Hepatocyte (in vitro differentiated cells): Measurements from ENCODE around the gene EPHB1. TPM values are rescaled to one million over a fixed set of nuclear protein-coding genes. Genes with fewer than 3 reads are reported as not detected.

Source experiments
- DNase-seq: peaks from one replicate; pipeline ENCODE4 v3.0.0-alpha.2; 2016; ENCODE audit warnings: low spot score
- H2AFZ ChIP-seq: fragments of 200-600 bp; sonication (generic); 2 replicates; pipeline ENCODE4 v1.6.0; 2016; ENCODE audit warnings: antibody characterized with exemption, mild to moderate bottlenecking
- H3K27ac ChIP-seq: fragments of 200-600 bp; sonication (generic); 2 replicates; pipeline ENCODE4 v1.5.1; 2016; ENCODE audit warnings: mild to moderate bottlenecking
- H3K27me3 ChIP-seq: fragments of 200-600 bp; sonication (generic); 2 replicates; pipeline ENCODE4 v1.6.1; 2016
- H3K36me3 ChIP-seq: fragments of 200-600 bp; sonication (generic); replicated peaks from 2 replicates; pipeline ENCODE4 v1.5.1; 2016; ENCODE audit warnings: low read depth; ENCODE audit not compliant: insufficient read depth
- H3K4me1 ChIP-seq: fragments of 200-600 bp; sonication (generic); 2 replicates; pipeline ENCODE4 v1.5.1; 2016; ENCODE audit warnings: mild to moderate bottlenecking, moderate library complexity; ENCODE audit not compliant: insufficient read depth
- H3K4me2 ChIP-seq: fragments of 200-600 bp; sonication (generic); 2 replicates; pipeline ENCODE4 v1.6.0; 2016
- H3K4me3 ChIP-seq: fragments of 200-600 bp; sonication (generic); 2 replicates; pipeline ENCODE4 v1.5.1; 2016; ENCODE audit warnings: mild to moderate bottlenecking
- H3K79me2 ChIP-seq: fragments of 200-600 bp; sonication (generic); 2 replicates; pipeline ENCODE4 v1.6.0; 2017; ENCODE audit warnings: mild to moderate bottlenecking
- H3K9me2 ChIP-seq: fragments of 200-600 bp; sonication (generic); replicated peaks from 2 replicates; pipeline ENCODE4 v1.6.0; 2017; ENCODE audit warnings: mild to moderate bottlenecking; ENCODE audit not compliant: insufficient read depth
- H3K9me3 ChIP-seq: fragments of 200-600 bp; sonication (generic); 2 replicates; pipeline ENCODE4 v1.5.1; 2016; ENCODE audit warnings: low read depth, mild to moderate bottlenecking
- H4K20me1 ChIP-seq: fragments of 200-600 bp; sonication (generic); 2 replicates; pipeline ENCODE4 v1.6.0; 2016; ENCODE audit warnings: mild to moderate bottlenecking; ENCODE audit not compliant: insufficient read depth, poor library complexity, severe bottlenecking
- CTCF ChIP-seq: fragments of 200-600 bp; sonication (generic); IDR thresholded peaks from 2 replicates; pipeline ENCODE4 v1.5.1; 2016; ENCODE audit warnings: antibody characterized with exemption, mild to moderate bottlenecking; ENCODE audit not compliant: poor library complexity
- EZH2 ChIP-seq: fragments of 200-600 bp; sonication (generic); IDR thresholded peaks from 2 replicates; pipeline ENCODE4 v1.6.1; 2016; ENCODE audit warnings: antibody characterized with exemption, mild to moderate bottlenecking, borderline replicate concordance
- EZH2phosphoT487 ChIP-seq: fragments of 200-600 bp; sonication (generic); IDR thresholded peaks from one replicate; pipeline ENCODE4 v1.6.1; 2018; ENCODE audit warnings: antibody characterized with exemption, mild to moderate bottlenecking, low read depth, moderate library complexity; ENCODE audit not compliant: unreplicated experiment, severe bottlenecking
- WGBS: methylation state at CpG from one replicate; pipeline ENCODE4 v1.1.6; 2016; ENCODE audit warnings: low lambda C conversion rate; ENCODE audit errors: missing lambda C conversion rate; 5-methylcytosine and 5-hydroxymethylcytosine counted together
- polyA plus RNA-seq: library from polyadenylated mRNA; unstranded; fragments of >200 nt; fragmentation: Nextera tagmentation; extraction: Ambion mirVana; gene quantifications from 2 replicates; pipeline ENCODE4 v1.2.1, GENCODE V29; 2016
- total RNA-seq: library from RNA; depleted of rRNA; stranded (reverse); fragments of >200 nt; gene quantifications from 2 replicates; pipeline ENCODE4 v1.2.3, GENCODE V29; 2014

EPHB1 gene
- total and polyA plus RNA-seq, 2 experiments from 2014 or later = 3.3 to 5.6 TPM

DNA sequence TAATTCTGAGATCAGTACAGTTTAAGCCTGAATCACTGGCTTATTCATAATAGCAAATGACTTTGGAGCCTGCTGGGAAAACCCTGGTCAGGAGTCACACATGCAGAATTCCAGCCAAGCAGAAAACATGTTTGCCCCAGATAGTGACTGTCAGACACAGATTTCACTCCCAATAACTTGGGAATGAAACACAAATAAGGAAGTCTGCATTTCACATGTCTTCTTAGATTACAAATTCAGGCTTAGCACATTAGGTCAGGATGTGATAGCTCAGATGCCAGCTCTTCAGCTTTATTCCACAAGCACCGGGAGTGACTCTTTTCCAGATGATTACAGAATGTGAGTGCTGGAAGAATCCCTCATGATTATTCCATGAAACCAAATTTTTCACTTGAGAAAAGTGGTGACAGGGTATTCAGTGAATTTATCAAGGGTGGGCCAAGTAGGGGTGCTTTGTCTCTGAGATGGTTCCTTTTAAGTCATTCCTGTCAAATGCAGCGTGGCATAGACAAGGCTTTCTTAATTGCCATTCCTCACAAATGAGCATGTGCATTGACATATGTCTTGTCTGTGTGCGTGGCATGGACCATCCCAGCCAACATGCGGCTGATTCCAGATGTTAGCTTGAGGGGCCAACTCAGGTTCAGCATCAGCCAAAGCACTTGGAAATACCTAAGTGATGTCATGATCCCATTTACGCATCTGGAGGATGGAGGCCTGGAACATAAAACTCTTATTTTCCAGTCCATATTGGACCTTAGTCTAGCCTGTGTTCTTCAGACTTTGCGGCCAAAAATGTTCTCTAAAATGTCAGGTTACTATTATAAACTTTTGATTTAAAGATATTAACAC, 191.0 kb downstream of the EPHB1 start:
- H3K27ac ChIP-seq = no peak overlapping the region
- H3K4me2 ChIP-seq = no peak overlapping the region
- no peaks in the 10 kb centered on the region for H3K9me3 ChIP-seq
- H3K4me1 ChIP-seq = no peaks in the 10 kb centered on the region
- TF ChIP-seq CTCF (no peak), EZH2 (no peak), EZH2phosphoT487 (no peak)
- no peaks in the 10 kb centered on the region for H4K20me1 ChIP-seq
- H3K79me2 ChIP-seq = no peaks in the 10 kb centered on the region
- H3K9me2 ChIP-seq = no peaks in the 10 kb centered on the region
- no peaks in the 10 kb centered on the region for H3K27me3 ChIP-seq
- H2AFZ ChIP-seq = no peak overlapping the region
- 59% methylated on average over 6 of the region's 6 CpGs for WGBS
- no peak overlapping the region for H3K4me3 ChIP-seq
- DNase-seq = no peak
- H3K36me3 ChIP-seq = no peaks in the 10 kb centered on the region

DNA sequence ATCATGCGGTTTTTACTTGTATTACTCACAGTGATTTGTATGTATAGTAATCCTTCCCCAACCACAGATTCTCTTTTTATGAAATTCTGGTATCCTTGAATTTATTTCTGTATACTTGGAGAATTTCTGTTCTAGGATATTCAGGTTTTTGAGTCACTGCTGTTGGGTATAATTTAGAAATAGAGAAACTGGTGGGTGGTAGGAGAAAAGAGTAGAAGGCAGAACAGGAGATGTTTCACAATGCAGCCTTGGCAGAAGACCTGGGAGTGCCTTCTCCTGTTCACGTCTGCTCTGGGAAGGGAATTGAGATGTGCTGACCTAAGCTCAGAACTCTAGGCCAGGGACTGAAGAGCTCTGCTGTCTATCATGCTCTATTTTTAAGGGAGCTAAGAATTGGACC, 193.6 kb downstream of the EPHB1 start:
- H3K9me2 ChIP-seq = no peaks in the 10 kb centered on the region
- H3K4me1 ChIP-seq = no peaks in the 10 kb centered on the region
- H3K27me3 ChIP-seq = no peaks in the 10 kb centered on the region
- H3K27ac ChIP-seq = no peak overlapping the region
- no peaks in the 10 kb centered on the region for H3K36me3 ChIP-seq
- H3K79me2 ChIP-seq = no peaks in the 10 kb centered on the region
- H2AFZ ChIP-seq = no peak overlapping the region
- H4K20me1 ChIP-seq = no peaks in the 10 kb centered on the region
- H3K4me2 ChIP-seq = no peak overlapping the region
- no peak for DNase-seq
- 74% methylated on average over 2 of the region's 2 CpGs for WGBS
- no peaks in the 10 kb centered on the region for H3K9me3 ChIP-seq
- no peak for TF ChIP-seq CTCF
- no peak for TF ChIP-seq EZH2phosphoT487
- no peak overlapping the region for H3K4me3 ChIP-seq

- Histone ChIP-seq H3K4me2 (no peak overlapping the region), H2AFZ (no peak overlapping the region), H3K4me1 (no peaks in the 10 kb centered on the region)
Measured at GRCh38 chr3:134991003-134991402, 195.9 kb downstream of the EPHB1 start.

More at GRCh38 chr3:134991003-134991402, 195.9 kb downstream of the EPHB1 start:
- no peak for DNase-seq
- Histone ChIP-seq H4K20me1 (no peaks in the 10 kb centered on the region), H3K27me3 (no peaks in the 10 kb centered on the region), H3K79me2 (no peaks in the 10 kb centered on the region), H3K9me2 (no peaks in the 10 kb centered on the region), H3K9me3 (no peaks in the 10 kb centered on the region), H3K27ac (no peak overlapping the region), H3K4me3 (no peak overlapping the region), H3K36me3 (no peaks in the 10 kb centered on the region)
- WGBS = 67% methylated on average over 4 of the region's 4 CpGs
- no peak for TF ChIP-seq CTCF
- TF ChIP-seq EZH2phosphoT487 = no peak
- no peak for TF ChIP-seq EZH2
